ENCODE measurements around the gene SUSD2. TPM values are rescaled to one million over a fixed set of nuclear protein-coding genes. Genes with fewer than 3 reads are reported as not detected.

SUSD2 gene
- total and polyA plus RNA-seq, 9 of the 15 experiments (the other 6 are each of a cell fraction or from before 2014, with no cell fraction given), result 0.01 to 0.16 (median 0.04) TPM; not detected in 4

DNA sequence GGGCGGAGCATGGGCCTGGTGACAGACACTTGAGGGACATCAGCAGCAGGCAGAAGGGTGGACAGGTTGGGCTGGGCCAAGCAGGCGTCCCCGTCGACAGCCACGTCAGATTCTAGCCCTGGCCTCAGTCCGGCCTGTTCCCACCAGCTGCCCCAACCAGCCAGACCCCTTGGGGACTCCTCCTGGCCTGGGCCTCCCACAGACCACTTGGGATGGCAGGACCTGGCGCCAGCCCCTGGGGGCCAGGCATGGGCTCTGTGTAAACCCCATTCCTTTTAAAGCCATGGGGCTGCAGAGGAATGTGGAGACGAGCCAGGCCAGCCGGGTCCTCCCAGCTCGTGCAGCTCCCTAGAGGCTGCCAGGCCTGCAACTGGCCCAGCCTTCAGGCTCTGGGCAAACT lies 4.7 kb upstream of the SUSD2 start (continued):
- TF ChIP-seq, protein P1, sequence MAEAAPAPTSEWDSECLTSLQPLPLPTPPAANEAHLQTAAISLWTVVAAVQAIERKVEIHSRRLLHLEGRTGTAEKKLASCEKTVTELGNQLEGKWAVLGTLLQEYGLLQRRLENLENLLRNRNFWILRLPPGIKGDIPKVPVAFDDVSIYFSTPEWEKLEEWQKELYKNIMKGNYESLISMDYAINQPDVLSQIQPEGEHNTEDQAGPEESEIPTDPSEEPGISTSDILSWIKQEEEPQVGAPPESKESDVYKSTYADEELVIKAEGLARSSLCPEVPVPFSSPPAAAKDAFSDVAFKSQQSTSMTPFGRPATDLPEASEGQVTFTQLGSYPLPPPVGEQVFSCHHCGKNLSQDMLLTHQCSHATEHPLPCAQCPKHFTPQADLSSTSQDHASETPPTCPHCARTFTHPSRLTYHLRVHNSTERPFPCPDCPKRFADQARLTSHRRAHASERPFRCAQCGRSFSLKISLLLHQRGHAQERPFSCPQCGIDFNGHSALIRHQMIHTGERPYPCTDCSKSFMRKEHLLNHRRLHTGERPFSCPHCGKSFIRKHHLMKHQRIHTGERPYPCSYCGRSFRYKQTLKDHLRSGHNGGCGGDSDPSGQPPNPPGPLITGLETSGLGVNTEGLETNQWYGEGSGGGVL (CRISPR knock-in tag; IDR thresholded peaks at IDR 0.05), result no peak
- TF ChIP-seq HCFC1 (IDR thresholded peaks at IDR 0.05; ENCODE audit: low read depth, low read length), result no peak

DNA sequence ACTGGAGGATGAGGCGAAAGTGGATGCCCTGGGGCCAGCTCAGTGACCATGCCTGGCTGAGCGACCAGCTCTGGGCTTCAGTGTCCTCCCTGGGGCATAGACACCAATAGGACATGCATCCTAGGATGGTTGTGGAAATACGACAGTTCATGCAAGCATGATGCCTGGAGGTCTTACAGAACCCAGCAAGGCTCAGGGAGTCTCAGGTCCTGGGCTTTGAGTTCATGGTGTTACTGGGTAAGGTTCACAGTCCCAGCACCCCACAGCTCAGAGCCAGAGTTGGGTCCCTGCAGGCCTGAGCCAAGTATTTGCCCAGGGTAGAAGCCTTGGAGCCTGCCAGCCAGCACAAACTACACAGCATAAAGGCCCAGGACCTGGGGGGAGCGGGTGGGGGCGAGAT lies 4.2 kb upstream of the SUSD2 start:
- Histone ChIP-seq H3K27ac (ENCODE audit: extremely low read depth, low read depth, low read length) (no peak overlapping the region), H3K9ac (ENCODE audit: insufficient read depth in 1 of 2, low read depth in 2 of 2, low read length in 2 of 2) (no peak overlapping the region), H2AFZ (ENCODE audit: low read depth, low read length) (no peak overlapping the region), H4K20me1 (replicated peaks; ENCODE audit: control insufficient read depth, insufficient read depth, low read length) (peaks cover 6% of the 10 kb centered on the region; the same call in 1 of the 2 replicates), H3K4me1 (replicated peaks in 1 of 2; ENCODE audit: control insufficient read depth in 2 of 2, insufficient read depth in 2 of 2, low read length in 2 of 2) (peaks cover 0 to 32% of the 10 kb centered on the region in 2 experiments; a peak in 2 of 5 replicates), H3K4me2 (ENCODE audit: insufficient read depth, low read length) (no peak overlapping the region), H3K36me3 (ENCODE audit: control insufficient read depth, insufficient read depth, low read length) (peaks cover 34% of the 10 kb centered on the region; the same call in 1 of the 3 replicates), H3K9me3 (replicated peaks; ENCODE audit: control insufficient read depth, insufficient read depth, low read depth, low read length) (no peaks in the 10 kb centered on the region), H3K27me3 (ENCODE audit: control insufficient read depth in 2 of 2, insufficient read depth in 2 of 2, low read length in 2 of 2) (no peaks in the 10 kb centered on the region), H3K4me3 (no peak overlapping the region), H3K79me2 (ENCODE audit: control insufficient read depth, insufficient read depth, low read length) (no peaks in the 10 kb centered on the region), H3K9me1 (ENCODE audit: control insufficient read depth, insufficient read depth, low read length) (no peaks in the 10 kb centered on the region)
- DNase-seq (ENCODE audit: extremely low read depth in 1 of 4, low spot score in 3 of 4), result no peak
- FAIRE-seq, result no peak
- in situ Hi-C loops (cut with MboI), result loop anchor here (10.0 kb wide), 1 partner anchor 222 kb away; no protein-coding TSS in a partner anchor
- intact Hi-C loops (cut with micrococcal nuclease), result no loop called here
- 79% methylated on average over 5 of the region's 5 CpGs for WGBS (ENCODE audit: insufficient coverage, low coverage, missing lambda C conversion rate)
- ChIA-PET CTCF (ENCODE audit: low intra/inter-chr PET ratio) (no interaction called here), POLR2A (interaction anchor here (0.6 to 0.7 kb wide), 3 partner anchors 12 to 22 kb away, joined by 3 to 4 read pairs (median 4); no protein-coding TSS in a partner anchor)
- ATAC-seq, result no peak
- TF ChIP-seq TAF9B (IDR thresholded peaks at IDR 0.05; ENCODE audit: partially characterized antibody) (no peak), SLC30A9 (CRISPR knock-in tag; IDR thresholded peaks at IDR 0.05) (no peak), IRF2 (CRISPR knock-in tag; IDR thresholded peaks at IDR 0.05) (no peak), RHOXF2B (CRISPR knock-in tag; conservative IDR thresholded peaks at IDR 0.05) (no peak), HMGN3 (IDR thresholded peaks at IDR 0.05; ENCODE audit: borderline replicate concordance, extremely low read depth, insufficient read length, low read depth, low read length) (no peak), ZFP30 (CRISPR knock-in tag; IDR thresholded peaks at IDR 0.05; ENCODE audit: borderline replicate concordance) (no peak)
- TF ChIP-seq, protein P2, sequence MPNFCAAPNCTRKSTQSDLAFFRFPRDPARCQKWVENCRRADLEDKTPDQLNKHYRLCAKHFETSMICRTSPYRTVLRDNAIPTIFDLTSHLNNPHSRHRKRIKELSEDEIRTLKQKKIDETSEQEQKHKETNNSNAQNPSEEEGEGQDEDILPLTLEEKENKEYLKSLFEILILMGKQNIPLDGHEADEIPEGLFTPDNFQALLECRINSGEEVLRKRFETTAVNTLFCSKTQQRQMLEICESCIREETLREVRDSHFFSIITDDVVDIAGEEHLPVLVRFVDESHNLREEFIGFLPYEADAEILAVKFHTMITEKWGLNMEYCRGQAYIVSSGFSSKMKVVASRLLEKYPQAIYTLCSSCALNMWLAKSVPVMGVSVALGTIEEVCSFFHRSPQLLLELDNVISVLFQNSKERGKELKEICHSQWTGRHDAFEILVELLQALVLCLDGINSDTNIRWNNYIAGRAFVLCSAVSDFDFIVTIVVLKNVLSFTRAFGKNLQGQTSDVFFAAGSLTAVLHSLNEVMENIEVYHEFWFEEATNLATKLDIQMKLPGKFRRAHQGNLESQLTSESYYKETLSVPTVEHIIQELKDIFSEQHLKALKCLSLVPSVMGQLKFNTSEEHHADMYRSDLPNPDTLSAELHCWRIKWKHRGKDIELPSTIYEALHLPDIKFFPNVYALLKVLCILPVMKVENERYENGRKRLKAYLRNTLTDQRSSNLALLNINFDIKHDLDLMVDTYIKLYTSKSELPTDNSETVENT (CRISPR knock-in tag; IDR thresholded peaks at IDR 0.05), result no peak
- BruUV-seq (replicated peaks), result no TSS peak
